SW 1271 (cell line): ENCODE data around the gene DAPP1.
"Not testable (repeated sequence)": the region's sequence is repeated elsewhere in the genome, so short reads cannot be mapped to it uniquely, and the experiment has no call there.

Source experiments
- DNase-seq, 2 experiments: peaks; one replicate each; lab custom pipeline; 2025; lab: John Stamatoyannopoulos, UW

The DAPP1 gene, protein sequence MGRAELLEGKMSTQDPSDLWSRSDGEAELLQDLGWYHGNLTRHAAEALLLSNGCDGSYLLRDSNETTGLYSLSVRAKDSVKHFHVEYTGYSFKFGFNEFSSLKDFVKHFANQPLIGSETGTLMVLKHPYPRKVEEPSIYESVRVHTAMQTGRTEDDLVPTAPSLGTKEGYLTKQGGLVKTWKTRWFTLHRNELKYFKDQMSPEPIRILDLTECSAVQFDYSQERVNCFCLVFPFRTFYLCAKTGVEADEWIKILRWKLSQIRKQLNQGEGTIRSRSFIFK

DNA sequence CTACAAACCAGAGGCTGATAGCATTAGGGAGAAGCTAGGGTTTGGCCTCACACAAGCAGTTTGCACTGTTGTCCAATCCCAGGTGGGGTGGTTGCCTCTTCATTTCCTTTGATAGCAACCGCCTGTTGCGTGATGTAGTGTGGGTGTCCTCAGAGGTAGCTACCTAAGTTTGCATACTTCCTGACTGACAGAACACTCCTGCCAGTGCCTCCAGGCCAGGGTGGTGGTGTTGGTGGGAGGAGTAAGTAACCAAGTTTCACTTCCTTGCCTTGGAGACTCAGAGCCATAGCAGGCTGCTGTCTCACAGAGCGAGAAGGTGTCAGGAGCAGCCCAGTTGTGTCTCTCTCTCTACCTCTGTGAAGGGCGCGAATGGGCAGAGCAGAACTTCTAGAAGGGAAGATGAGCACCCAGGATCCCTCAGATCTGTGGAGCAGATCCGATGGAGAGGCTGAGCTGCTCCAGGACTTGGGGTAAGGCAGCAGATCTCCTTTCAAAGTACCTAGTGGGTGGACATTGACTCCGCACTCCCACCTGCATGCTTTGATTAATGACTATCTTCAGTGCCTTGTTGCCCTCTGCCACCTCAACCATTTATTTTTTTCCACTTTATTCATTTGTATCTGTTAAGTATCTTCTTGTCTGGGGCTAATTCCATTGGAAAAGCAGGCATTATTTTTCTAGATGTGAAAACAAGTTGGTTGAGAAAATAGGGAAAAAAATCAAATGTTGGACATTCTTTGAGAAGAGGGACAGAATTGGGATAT lies at the start of gene DAPP1:
Gene DAPP1 (plus strand): TSS at position 283 of the 764 bp plus-strand sequence. CDS start 87 bp downstream, at position 370.
- DNase-seq = no peak

DNA sequence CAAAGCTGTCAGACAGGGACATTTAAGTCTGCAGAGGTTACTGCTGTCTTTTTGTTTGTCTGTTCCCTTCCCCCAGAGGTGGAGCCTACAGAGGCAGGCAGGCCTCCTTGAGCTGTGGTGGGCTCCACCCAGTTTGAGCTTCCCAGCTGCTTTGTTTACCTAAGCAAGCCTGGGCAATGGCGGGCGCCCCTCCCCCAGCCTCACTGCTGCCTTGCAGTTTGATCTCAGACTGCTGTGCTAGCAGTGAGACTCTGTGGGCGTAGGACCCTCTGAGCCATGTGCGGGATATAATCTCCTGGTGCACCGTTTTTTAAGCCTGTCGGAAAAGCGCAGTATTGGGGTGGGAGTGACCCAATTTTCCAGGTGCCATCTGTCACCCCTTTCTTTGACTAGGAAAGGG lies 45.8 kb upstream of the DAPP1 start:
- not testable (repeated sequence) for DNase-seq

DNA sequence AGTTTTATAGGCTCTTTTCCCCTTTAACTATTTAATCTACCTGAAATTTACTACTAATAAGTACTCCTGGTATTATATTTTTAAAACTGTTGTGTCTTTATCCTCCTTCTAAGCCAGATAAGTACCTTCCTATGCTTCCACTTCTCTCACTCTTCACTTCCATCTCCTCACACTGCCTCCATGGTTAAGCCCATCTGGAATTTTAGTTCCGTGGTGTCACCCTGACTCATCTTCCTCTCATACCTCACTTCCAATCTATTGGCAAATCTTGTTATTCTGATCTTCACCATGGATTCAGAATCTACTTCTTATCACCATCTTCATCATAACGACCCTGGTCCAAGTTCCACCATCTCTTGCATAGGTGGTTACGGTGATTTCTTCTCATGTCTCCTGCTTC lies 32.7 kb upstream of the DAPP1 start:
- DNase-seq = no peak

DNA sequence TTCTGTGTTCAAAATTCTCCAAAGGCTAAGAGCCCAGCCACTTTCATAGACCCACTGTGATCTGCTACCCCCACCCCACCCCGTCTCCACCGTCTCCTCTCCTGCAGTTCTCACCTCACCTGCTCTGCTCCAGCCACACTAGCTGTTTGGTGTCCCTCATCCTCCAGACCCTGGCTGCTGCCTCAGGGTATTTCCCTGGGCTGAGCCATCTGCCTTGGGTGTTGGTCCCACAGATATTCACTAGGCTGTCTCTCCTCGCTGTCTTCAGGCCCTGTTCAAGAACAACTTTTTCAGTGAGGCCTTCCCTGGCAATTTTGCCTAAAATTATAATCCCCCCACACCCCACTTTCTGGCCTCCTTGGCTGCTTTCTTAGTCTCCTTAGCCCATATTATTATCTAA lies 31.8 kb upstream of the DAPP1 start:
- no peak for DNase-seq

DNA sequence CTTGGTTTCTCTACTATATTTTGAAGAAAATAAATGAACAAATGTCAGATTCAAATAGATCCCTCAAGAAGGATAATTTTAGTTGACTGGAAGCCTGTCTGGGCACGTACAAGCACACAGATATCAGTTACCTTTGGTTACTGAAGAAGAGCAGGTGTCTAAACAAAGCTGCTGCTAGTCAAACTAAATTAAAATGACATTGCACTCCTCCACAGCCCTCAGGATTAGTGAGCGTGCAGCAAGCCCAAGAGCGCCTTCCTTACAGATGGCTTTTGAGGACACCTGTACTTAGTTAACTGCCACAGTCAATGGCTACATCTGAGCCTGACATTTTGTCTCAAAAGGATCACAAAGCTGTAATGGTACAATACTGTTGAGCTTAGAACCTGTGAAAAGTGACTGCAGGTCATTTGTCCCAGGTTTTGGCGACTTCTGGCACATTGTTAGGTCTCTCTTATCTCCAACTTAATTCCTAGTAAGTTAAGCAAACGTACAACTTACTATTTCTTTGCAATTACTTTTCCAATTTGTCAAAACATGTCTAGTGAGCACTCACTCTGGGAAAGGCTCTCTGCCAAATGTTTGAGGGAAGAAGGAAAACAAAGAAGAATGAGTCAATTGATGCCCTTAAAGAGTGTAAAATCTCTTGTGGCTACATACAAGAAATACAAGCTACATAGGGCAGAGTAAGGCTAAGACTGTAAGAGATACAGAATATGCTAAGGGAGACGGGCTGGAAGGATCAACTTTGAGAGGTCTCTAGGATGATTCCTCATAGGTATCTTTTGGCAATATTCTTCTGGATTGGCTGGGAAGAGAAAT lies 25.6 kb upstream of the DAPP1 start:
- DNase-seq = no peak

DNA sequence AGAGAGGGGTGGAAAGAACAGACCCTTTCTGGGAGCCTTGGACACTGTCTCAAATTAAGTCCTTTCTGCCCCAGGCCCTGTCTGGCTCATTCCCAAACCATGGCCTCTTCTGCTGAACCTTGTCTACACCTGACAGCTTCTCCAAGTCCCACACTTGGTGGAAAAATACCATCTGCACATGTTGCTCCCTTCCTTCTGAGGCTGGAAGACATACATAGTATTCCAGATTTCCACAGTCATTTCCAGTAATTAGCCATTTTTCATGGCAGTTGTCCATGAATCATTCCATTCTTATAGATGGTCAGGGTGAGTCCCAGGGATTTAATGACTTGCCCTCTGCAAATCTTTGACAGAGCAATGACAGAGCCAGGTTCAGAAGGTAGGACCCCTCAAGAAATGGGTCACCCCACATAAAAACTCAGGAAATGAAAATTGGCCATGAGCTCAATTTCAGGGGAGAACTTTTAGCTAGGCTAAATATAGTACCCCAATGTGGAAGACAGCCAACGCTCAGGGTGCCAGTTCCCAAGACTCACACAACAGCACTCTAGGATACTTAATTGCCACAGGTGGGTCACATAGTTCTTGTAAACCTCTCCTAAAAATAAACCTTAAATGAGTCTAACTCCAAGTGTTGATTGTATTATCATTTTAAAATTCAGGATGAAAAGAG lies 16.2 kb upstream of the DAPP1 start:
- no peak for DNase-seq

DNA sequence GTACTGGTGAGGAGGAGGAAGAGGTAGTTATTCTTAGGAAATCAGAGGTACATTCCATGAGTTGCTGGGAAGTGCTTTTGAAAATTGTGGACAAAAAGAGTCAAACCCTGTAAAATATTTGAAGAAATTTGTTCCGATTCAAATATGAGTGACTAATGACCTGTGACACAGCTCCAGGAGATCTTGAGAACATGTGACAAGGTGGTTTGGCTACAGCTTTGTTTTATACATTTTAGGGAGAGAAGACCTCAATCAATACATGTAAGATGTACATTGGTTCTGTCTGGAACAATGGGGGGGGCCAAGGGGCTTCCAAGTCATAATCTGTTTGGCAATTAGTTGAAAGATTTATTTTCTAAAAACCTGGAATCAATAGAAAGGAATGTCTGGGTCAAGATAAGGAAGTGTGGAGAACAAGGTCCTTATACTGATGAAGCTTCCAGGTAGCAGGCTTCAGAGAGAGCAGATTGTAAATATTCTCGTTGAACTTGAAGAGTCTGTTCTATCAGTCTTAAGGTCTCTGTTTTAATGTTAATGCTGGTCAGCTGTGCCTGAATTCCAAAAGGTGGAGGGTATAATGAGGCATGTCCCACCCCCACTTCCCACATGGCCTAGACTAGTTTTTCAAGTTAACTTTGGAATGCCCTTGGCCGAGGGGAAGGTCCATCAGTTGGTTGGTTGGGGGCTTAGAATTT lies 15.5 kb upstream of the DAPP1 start:
- DNase-seq = no peak

DNA sequence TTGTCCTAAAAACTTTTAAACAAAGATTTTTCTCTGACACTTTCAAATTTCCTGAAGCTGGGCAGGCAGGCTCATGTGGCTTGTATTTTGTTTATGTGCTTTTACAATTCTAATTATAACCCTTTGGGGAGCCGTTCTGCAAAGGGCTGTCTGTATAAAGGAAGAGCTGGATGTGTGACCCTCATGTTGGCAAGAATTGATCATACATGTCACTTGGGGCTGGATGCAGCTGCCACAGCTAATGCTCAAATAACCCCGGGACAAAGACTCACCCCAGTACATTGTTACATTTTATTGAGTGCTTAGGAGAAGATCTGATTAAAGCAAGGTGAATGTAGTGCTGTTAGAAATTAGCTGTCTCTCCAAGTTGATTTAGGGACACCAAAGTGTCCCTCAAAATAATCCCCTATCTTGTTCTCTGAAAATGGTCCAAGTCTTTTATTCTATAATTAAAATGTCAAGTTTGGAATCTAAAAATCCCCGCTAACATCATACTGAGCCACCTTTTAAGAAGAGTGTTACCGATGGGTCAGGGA lies 13.0 kb upstream of the DAPP1 start:
- DNase-seq = no peak

DNA sequence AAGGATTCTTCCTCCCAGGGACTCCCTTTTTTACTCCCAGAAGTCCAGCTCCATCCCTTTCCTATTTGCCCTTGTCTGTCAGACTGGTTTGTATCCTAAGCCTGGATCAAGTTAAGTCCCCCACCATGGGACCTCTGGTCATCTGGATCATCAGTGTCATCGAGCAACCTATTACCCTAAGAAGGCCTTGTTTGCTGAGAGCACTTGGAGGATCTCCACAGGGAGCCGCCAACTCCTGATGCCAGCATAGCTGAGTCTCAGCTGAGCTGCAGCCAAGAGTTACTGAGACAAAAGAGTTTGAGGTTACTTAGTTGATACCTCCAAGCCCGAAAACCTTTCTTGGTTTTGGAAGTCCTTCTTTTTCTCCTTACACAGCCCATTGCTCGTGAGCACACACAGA lies 10.1 kb upstream of the DAPP1 start:
- no peak for DNase-seq

DNA sequence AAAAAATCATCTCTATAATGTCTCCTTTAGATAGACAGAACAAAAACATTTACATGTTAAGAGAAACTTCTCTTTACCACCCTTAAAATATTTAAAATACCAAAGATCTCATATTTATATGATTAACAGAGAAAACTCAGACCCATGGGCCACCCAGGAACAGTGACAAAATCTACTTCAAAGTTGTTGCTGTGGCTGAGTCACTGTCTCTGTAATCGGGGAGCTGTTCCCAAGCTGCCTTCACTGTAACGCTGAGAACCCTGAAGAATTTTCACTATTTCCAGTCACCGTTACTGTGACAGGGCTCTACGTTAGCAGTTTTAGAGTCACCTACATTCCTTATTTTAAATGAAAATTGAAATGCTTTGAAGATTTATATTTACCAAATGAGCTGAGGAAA lies 9.0 kb upstream of the DAPP1 start:
- DNase-seq = no peak

DNA sequence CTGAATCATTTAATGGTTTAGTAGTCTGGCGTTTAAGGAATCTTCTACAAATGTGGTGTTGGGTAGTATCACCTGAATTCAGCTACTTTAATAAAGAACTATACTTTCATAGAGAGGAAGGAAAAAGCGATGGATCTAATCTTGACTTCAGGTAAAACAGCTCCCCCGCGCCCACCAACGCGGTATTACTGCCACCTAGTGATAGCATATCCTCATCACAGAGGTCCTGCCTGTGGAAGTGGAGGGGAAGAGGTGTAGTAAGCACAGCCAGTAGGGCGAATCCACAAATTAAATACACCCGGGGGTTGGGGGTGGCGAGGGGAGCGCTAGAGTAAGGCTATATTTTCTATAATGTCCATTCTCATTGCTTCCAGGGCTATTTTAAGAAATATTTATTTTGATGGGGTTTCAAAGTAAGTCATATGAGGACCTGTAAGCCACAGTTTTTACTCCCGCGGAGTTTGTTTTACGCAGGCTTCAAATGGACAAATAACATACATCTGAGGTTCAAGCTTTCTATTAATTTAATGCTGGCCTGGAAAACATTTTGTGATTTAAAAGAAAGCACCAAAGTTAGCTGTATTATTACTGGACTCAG lies 8.3 kb upstream of the DAPP1 start:
- peak in 1 of 2 experiments; percentile 23 for DNase-seq

DNA sequence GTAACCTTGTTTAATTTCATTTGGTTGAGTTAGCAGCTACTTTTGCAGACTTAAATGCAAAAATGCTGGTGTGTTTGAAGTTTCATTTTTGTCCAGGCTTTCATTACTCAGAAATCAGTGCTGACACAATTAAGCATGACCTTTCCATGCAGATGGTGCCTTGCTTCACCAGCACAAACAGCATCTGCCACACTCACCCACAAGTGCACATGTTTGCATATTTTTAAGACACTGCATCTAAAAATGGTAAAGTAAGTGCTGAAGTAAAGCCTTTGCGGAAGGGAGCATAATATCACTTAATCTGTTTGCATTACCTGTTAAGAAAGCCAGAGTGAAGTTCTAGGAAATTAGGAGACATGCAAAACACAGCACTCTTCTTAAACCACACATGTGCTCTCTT lies 7.3 kb upstream of the DAPP1 start:
- no peak for DNase-seq

DNA sequence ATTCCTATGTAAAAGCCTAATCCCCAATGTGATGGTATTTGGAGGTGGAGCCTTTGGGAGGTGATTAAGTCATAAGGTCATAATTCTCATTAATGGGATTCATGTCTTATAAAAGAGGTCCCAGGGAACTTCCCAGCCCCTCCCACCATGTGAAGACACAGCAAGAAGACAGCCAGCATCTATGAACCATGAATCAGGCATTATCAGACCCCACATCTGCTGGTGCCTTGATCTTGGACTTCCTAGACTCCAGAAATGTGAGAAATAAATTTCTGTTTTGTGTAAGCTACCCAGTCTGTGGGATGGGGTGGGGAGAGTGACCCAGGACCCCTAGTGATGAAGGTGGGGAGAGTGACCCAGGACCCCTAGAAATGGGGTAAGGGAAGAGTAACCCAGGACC lies 6.1 kb upstream of the DAPP1 start:
- no peak for DNase-seq

DNA sequence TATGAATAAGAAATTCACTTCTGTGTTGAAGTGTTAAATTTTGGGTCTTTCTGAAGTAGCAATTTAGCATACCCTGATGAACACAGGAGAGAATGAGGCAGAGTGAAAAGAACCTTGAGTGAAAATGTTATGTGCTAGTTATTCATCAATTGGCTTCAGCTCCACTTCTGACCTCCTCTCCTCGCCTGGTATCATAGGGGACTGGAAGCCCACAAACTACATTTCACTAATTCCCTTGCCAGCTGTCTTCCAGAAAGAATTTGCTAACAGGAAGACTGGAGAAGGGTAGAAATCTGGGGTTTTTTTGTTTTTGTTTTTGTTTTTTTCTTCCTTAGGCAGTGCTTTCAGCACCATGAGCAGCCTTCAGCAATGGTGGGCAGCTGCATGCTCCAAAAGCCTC lies 5.5 kb upstream of the DAPP1 start:
- no peak for DNase-seq

DNA sequence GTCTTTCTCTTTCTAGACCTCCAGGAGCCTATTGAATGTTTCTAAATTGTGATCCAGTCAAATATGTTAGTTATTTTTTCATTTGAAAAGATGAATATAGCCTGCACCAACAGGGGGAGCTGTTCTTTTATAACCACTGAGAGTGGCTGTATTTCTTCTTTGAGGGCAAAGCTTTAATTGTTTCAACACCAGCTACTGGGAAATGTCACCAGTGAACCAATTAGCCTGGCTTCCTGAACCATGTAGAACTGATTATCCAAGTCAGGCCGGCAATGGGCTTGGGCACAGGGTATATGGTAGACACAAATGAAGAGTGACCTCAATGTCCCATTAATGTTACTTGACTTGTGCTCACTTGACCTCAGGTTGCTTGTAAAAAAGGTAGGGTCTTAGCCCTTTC lies 4.8 kb upstream of the DAPP1 start:
- peak in 1 of 2 experiments; percentile 2 for DNase-seq

DNA sequence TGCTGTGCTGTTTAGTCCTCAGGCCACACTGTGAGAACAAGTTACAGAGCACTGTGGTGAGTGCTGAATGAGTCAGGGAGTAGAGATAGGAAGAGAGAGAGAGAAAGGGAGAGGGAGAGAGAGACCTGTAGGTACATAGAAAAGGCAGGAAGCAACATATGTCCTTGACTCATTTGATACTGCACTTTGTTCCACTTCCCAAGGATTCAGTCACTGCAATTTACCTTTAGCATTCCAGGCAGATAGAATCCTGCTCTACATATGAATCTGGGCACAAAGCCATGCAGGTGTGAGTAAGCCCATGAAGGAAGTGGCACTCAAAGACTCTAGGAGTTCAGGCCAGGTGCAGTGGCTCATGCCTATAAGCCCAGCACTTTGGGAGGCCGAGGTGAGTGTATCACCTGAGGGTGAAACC lies 1.0 kb upstream of the DAPP1 start:
- DNase-seq = no peak

DNA sequence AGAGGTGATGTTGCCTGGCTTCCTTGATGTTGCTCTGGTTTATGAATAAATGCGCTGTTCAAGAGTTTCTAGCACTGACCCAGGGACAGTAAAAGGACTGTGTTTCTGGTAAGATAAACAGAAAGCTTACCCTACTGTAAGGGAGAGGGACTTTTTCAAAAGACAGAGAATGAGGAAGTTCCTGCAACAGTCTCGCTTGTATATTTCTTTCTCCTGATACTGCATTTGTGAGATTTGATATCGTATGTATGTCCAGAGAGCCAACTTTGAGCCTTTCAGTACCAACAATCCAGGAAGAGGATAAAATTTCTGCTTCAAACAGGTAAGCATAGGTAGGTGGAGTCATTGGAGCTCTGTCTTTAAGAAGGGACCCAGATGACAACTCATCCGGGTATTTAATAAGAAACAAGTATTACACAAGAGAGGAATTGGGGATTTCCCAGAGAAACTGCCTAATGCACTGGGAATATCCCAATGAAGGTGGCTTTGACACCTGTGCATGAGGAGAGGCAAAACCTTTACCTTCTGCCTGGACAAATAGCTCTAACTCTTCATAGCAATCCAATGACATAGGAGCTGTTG lies 773 bp downstream of the DAPP1 start:
- DNase-seq = no peak

DNA sequence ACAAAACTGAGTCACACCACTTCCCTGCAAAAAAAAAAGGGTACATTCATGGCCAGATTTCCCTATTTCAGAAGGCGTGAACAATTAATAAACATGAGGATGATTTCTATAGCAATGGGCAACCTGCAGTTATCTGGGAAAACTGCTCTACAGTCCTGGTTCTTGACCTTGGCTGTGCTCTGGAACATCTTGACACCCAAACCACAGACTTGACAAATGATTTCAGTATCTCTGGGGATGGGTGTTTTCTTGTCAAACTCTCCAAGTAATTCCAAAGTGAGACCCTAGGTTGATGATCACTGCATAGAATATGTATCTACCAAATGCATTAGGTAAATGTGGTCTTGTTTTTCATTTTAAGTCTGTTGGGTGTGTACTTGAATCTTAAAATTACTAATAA lies 2.0 kb downstream of the DAPP1 start:
- no peak for DNase-seq

DNA sequence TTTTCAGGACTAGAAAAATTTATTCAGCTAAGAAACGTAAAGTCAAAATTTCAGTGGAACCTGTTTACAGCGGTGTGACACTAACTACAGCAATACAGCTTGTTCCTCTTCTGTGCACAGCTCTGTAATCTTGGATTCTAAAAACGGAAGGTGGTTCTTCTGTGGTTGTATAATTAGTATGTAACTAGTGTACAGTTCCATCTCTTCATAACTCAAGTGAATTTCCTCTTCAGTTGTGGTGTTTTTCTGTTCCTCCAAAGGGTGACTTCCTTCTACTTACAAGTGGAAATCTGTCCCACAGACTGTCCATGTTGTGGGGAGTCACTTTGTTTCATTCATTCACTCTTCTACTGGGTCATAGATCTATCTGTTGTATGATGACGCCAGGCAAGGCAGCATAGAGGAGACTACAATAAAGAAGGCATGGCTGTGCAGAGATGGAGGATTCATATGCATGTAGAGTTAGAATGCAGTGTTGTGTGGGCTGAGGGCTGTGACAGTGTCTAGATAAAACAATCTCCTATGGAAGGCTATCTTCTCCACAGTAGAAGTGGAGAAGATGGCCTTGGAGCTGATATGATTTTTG lies 5.4 kb downstream of the DAPP1 start:
- DNase-seq = no peak

DNA sequence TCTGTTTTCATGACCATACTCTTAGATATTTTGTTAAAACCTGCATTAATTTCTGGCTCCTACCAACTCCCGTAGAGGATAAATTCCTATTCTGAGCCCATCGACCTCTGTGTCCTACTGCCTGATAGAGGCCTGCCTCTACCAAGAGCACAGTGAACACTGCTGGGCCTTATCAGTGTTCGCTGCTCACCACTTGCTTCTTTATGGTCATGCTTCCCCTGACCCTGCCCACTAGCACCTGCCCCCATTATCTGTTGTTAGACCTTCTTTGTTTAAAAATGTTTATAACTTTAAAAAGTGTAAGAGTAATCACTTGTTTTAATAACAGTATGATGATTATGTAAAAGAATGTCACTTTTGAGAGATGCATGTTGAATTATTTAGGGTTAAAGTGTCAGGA lies 6.1 kb downstream of the DAPP1 start:
- DNase-seq = no peak
